ENCODE data around the gene SPECC1. TPM values are rescaled to one million over a fixed set of nuclear protein-coding genes. Genes with fewer than 3 reads are reported as not detected.

The SPECC1 gene
- total and polyA plus RNA-seq, 2 donors (not counting 3 experiments of a cell fraction or from before 2014, with no cell fraction given), result 5.3 to 20.4 TPM

DNA sequence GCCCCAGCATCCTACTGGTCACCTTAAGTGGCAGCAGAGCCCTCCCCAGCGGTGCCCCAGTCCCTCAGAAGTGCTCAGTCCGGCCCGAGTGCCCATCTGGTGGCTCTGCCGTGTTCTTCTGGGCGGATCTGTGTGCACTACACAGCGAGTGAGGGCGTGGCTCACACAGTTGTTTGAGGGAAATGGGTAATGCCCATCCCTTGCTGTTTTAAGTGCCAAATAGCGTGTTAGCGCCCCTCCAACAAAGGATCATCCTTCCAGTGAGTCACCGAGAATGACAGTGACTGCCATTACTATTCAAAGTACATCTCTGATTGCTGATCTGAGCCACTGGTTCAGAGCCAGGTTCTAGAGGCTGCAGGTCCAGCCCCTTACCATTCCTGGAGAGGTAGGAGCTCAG lies 306.2 kb downstream of the SPECC1 start:
- DNase-seq (ENCODE audit: low read depth, low spot score), result no peak
- TF ChIP-seq POLR2AphosphoS5 (IDR thresholded peaks at IDR 0.05; ENCODE audit: insufficient read depth, low read depth, low read length) (no peak), GATA2 (IDR thresholded peaks at IDR 0.05; ENCODE audit: insufficient read depth, insufficient read length, low read depth, low read length) (no peak), POLR2A (IDR thresholded peaks at IDR 0.05; ENCODE audit: low read depth, low read length) (no peak), EZH2 (IDR thresholded peaks at IDR 0.05; ENCODE audit: borderline replicate concordance, low read depth, low read length, severe bottlenecking) (no peak), CTCF (IDR thresholded peaks at IDR 0.05; ENCODE audit: extremely low read depth in 1 of 2, insufficient read depth in 1 of 2, low read depth in 1 of 2, low read length in 2 of 2) (no peak), FOS (IDR thresholded peaks at IDR 0.05; ENCODE audit: borderline replicate concordance, insufficient read depth, low read length) (no peak), MAX (IDR thresholded peaks at IDR 0.05; ENCODE audit: insufficient read depth, insufficient read length) (no peak), MYC (IDR thresholded peaks at IDR 0.05; ENCODE audit: low read depth, low read length) (no peak), JUN (IDR thresholded peaks at IDR 0.05; ENCODE audit: borderline replicate concordance, insufficient read depth, insufficient read length, low read depth) (no peak)
- ChIA-PET CTCF (no interaction called here), POLR2A (no interaction called here)
- H3K36me3 ChIP-seq (ENCODE audit: control insufficient read depth in 2 of 2, extremely low read depth in 1 of 2, insufficient read depth in 2 of 2, low read length in 2 of 2), result no peaks in the 10 kb centered on the region
- H3K4me1 ChIP-seq (ENCODE audit: control insufficient read depth, extremely low read depth, insufficient read depth, low read length), result no peaks in the 10 kb centered on the region
- dilution Hi-C loops (cut with MboI; ENCODE audit: extremely low pct_ligation_motif_present, low sequenced_read_pairs) (no loop called here), intact Hi-C loops (cut with micrococcal nuclease) (no loop called here)
- H2AFZ ChIP-seq (ENCODE audit: low read depth, low read length), result no peak overlapping the region
- no peaks in the 10 kb centered on the region for H4K20me1 ChIP-seq (replicated peaks; ENCODE audit: control insufficient read depth, extremely low read depth, insufficient read depth, low read length)
- no peak for FAIRE-seq
- BruUV-seq (replicated peaks), result no TSS peak
- no peak overlapping the region for H3K4me3 ChIP-seq (replicated peaks in 1 of 3; ENCODE audit: insufficient read depth in 1 of 3, low read depth in 1 of 3, low read length in 3 of 3)
- no peaks in the 10 kb centered on the region for H3K9me1 ChIP-seq (replicated peaks; ENCODE audit: control insufficient read depth, extremely low read depth, insufficient read depth, low read length)
- no peak overlapping the region for H3K27ac ChIP-seq (ENCODE audit: insufficient read depth, low read depth, low read length)
- no peaks in the 10 kb centered on the region for H3K9me3 ChIP-seq (replicated peaks; ENCODE audit: control insufficient read depth, insufficient read depth, low read length)
- H3K79me2 ChIP-seq (ENCODE audit: control insufficient read depth, insufficient read depth, low read length), result no peaks in the 10 kb centered on the region
- no peaks in the 10 kb centered on the region for H3K27me3 ChIP-seq (ENCODE audit: control insufficient read depth in 2 of 2, insufficient read depth in 2 of 2, low read length in 2 of 2)
- no peak overlapping the region for H3K4me2 ChIP-seq (ENCODE audit: insufficient read depth, low read length)
- H3K9ac ChIP-seq (replicated peaks; ENCODE audit: extremely low read depth, insufficient read depth, low read length), result no peak overlapping the region
